ENCODE measurements around the gene CYP19A1.

GRCh38 chr15:51226576-51227210 is 111.7 kb downstream of the CYP19A1 start:
- TF ChIP-seq MTF1 (CRISPR knock-in tag; IDR thresholded peaks at IDR 0.05; ENCODE audit: borderline replicate concordance) = no peak
- no peak for TF ChIP-seq TCF7 (IDR thresholded peaks at IDR 0.05; ENCODE audit: borderline replicate concordance)
- no peak for TF ChIP-seq E2F8 (IDR thresholded peaks at IDR 0.05; ENCODE audit: low read depth, partially characterized antibody)
- no peak for TF ChIP-seq ZZZ3 (IDR thresholded peaks at IDR 0.05)
- no peak for TF ChIP-seq TBL1XR1 (IDR thresholded peaks at IDR 0.05; ENCODE audit: low read length in 2 of 2)
- no peak for TF ChIP-seq ZBTB49 (CRISPR knock-in tag; IDR thresholded peaks at IDR 0.05; ENCODE audit: borderline replicate concordance)
- no peak for TF ChIP-seq CTCF (IDR thresholded peaks at IDR 0.05 in 2 of 3, conservative IDR thresholded peaks at IDR 0.05 in 1 of 3; ENCODE audit: insufficient read depth in 2 of 3, low read depth in 1 of 3, low read length in 3 of 3)
- TF ChIP-seq SAFB2 (IDR thresholded peaks at IDR 0.05; ENCODE audit: borderline replicate concordance, low read depth, low read length, severe bottlenecking) = no peak
- TF ChIP-seq MTA3 (IDR thresholded peaks at IDR 0.05; ENCODE audit: borderline replicate concordance) = no peak
- no peak for TF ChIP-seq EZH2 (IDR thresholded peaks at IDR 0.05; ENCODE audit: borderline replicate concordance, low read depth, low read length)
- TF ChIP-seq GABPB1 (CRISPR knock-in tag; IDR thresholded peaks at IDR 0.05) = no peak
- TF ChIP-seq MAFK (IDR thresholded peaks at IDR 0.05; ENCODE audit: low read length) = no peak

Data from K562 (cell line).